Skeletal muscle satellite cell (primary cell): Measurements from ENCODE around the gene CPNE1. TPM values are rescaled to one million over a fixed set of nuclear protein-coding genes. Genes with fewer than 3 reads are reported as not detected.

ENCODE experiments used
- H3K27me3 ChIP-seq: 2 replicates; pipeline ENCODE4 v1.7.0; 2013; ENCODE audit warnings: low read length; ENCODE audit not compliant: control insufficient read depth, insufficient read depth
- H3K36me3 ChIP-seq: 2 replicates; pipeline ENCODE4 v1.7.0; 2013; ENCODE audit warnings: mild to moderate bottlenecking, control low read depth, low read length; ENCODE audit not compliant: insufficient read depth
- H3K4me1 ChIP-seq: 2 replicates; pipeline ENCODE4 v1.7.0; 2013; ENCODE audit warnings: low read length; ENCODE audit not compliant: control insufficient read depth, insufficient read depth
- H3K4me2 ChIP-seq: 2 replicates; pipeline ENCODE4 v1.7.0; 2013; ENCODE audit warnings: mild to moderate bottlenecking, low read length
- H3K4me3 ChIP-seq: 2 replicates; pipeline ENCODE4 v1.7.0; 2013; ENCODE audit warnings: low read length
- H3K9ac ChIP-seq: 2 replicates; pipeline ENCODE4 v1.7.0; 2013; ENCODE audit warnings: mild to moderate bottlenecking, low read depth, low read length, moderate library complexity
- H3K9me3 ChIP-seq: replicated peaks from 2 replicates; pipeline ENCODE4 v1.7.0; 2013; ENCODE audit warnings: mild to moderate bottlenecking, control low read depth, low read length
- small RNA-seq: library from RNA; depleted of rRNA; stranded (forward); fragments of <200 nt; gene quantifications from one replicate; pipeline ENCODE3, GENCODE V24; 2012

The CPNE1 gene

GRCh38 chr20:35587436-35587835 lies 77.3 kb downstream of the CPNE1 start:
- H3K9me3 ChIP-seq, result no peaks in the 10 kb centered on the region
- no peak overlapping the region for H3K9ac ChIP-seq
- no peak overlapping the region for H3K4me2 ChIP-seq
- H3K36me3 ChIP-seq, result no peaks in the 10 kb centered on the region
- H3K27me3 ChIP-seq, result peaks cover 4% of the 10 kb centered on the region
- no peak overlapping the region for H3K4me3 ChIP-seq
- no peaks in the 10 kb centered on the region for H3K4me1 ChIP-seq

- H3K9ac ChIP-seq, result no peak overlapping the region
- H3K4me1 ChIP-seq, result no peaks in the 10 kb centered on the region
- H3K9me3 ChIP-seq, result no peaks in the 10 kb centered on the region
- no peaks in the 10 kb centered on the region for H3K36me3 ChIP-seq
- no peak overlapping the region for H3K4me3 ChIP-seq
- H3K4me2 ChIP-seq, result no peak overlapping the region
- peaks cover 4% of the 10 kb centered on the region for H3K27me3 ChIP-seq
These were observed 77.8 kb downstream of the CPNE1 start for GRCh38 chr20:35586751-35587425.

- Histone ChIP-seq H3K27me3 (peaks cover 4% of the 10 kb centered on the region), H3K4me2 (no peak overlapping the region), H3K4me1 (no peaks in the 10 kb centered on the region), H3K9me3 (no peaks in the 10 kb centered on the region), H3K9ac (no peak overlapping the region), H3K36me3 (no peaks in the 10 kb centered on the region), H3K4me3 (no peak overlapping the region)
These were observed 80.8 kb downstream of the CPNE1 start for GRCh38 chr20:35583636-35584560.

- Histone ChIP-seq H3K27me3 (peaks cover 4% of the 10 kb centered on the region), H3K4me1 (no peaks in the 10 kb centered on the region), H3K4me3 (no peak overlapping the region), H3K9me3 (no peaks in the 10 kb centered on the region), H3K9ac (no peak overlapping the region), H3K4me2 (no peak overlapping the region), H3K36me3 (no peaks in the 10 kb centered on the region)
These were observed 81.8 kb downstream of the CPNE1 start for GRCh38 chr20:35582741-35583404.

GRCh38 chr20:35582131-35582530 lies 82.6 kb downstream of the CPNE1 start:
- Histone ChIP-seq H3K9me3 (no peaks in the 10 kb centered on the region), H3K27me3 (peaks cover 5% of the 10 kb centered on the region)

GRCh38 chr20:35579196-35579595 lies 85.5 kb downstream of the CPNE1 start:
- Histone ChIP-seq H3K4me1 (no peaks in the 10 kb centered on the region), H3K36me3 (no peaks in the 10 kb centered on the region), H3K27me3 (peaks cover 16% of the 10 kb centered on the region), H3K9ac (no peak overlapping the region), H3K4me2 (no peak overlapping the region), H3K9me3 (no peaks in the 10 kb centered on the region), H3K4me3 (no peak overlapping the region)

More at GRCh38 chr20:35582131-35582530, 82.6 kb downstream of the CPNE1 start:
- H3K9ac ChIP-seq, result no peak overlapping the region
- no peaks in the 10 kb centered on the region for H3K36me3 ChIP-seq
- H3K4me2 ChIP-seq, result no peak overlapping the region
- H3K4me1 ChIP-seq, result no peaks in the 10 kb centered on the region
- no peak overlapping the region for H3K4me3 ChIP-seq

GRCh38 chr20:35578469-35578868 lies 86.2 kb downstream of the CPNE1 start:
- Histone ChIP-seq H3K36me3 (no peaks in the 10 kb centered on the region), H3K4me1 (no peaks in the 10 kb centered on the region), H3K9ac (no peak overlapping the region), H3K4me3 (no peak overlapping the region), H3K27me3 (peaks cover 16% of the 10 kb centered on the region), H3K9me3 (no peaks in the 10 kb centered on the region), H3K4me2 (no peak overlapping the region)

GRCh38 chr20:35576816-35577215 lies 87.9 kb downstream of the CPNE1 start:
- H3K4me2 ChIP-seq, result no peak overlapping the region
- no peak overlapping the region for H3K4me3 ChIP-seq
- no peaks in the 10 kb centered on the region for H3K36me3 ChIP-seq
- no peaks in the 10 kb centered on the region for H3K9me3 ChIP-seq
- no peak overlapping the region for H3K9ac ChIP-seq
- peaks cover 16% of the 10 kb centered on the region for H3K27me3 ChIP-seq
- no peaks in the 10 kb centered on the region for H3K4me1 ChIP-seq

Small RNA genes lying within 50 kb of the gene (small RNA-seq; reads per million reads assigned to genes)
- not detected for gene RNU6-759P
- not detected for gene RPL37P1
